ENCODE data around the gene KLF16. TPM values are rescaled to one million over a fixed set of nuclear protein-coding genes. Genes with fewer than 3 reads are reported as not detected.
"Not testable (repeated sequence)": the region's sequence is repeated elsewhere in the genome, so short reads cannot be mapped to it uniquely, and the experiment has no call there.

Gene KLF16
- total and polyA plus RNA-seq, 9 of the 15 experiments (the other 6 are each of a cell fraction or from before 2014, with no cell fraction given) = 0.04 to 60.4 (median 6.8) TPM

DNA sequence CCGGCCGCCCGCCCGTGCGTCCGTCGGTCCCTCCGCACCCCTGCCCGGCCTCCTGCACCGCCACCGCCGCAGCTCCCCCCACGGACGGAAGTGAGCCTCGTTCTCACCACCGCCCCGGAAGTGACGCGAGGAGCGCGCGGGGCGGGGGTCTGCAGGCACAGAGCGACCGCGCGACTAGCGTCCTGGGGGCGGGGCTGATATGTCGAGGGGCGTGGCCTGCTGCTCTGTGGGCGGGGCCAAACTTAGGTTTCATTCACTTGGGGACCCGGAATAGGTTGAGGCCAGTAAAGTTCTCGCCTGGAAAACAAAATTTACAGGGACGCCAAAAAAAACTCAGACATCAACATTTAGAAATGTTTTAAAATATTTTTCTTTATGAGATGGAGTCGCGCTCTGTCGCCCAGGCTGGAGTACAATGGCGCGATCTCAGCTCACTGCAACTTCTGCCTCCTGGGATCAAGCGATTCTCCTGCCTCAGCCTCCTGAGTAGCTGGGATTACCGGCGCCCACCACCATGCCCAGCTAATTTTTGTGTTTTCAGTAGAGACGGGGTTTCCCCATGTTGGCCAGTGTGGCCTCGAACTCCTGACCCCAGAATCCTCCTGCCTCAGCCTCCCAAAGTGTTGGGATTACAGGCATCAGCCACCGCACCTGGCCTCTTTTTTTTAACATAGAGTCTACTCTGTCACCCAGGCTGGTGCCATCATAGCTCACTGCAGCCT, 22.2 kb upstream of the KLF16 start, which contains the start of gene ABHD17A:
Gene ABHD17A, minus strand, starts transcription at position 99 of the 722 bp plus-strand sequence. CDS start 3,930 bp downstream, outside the sequence.
- peak; percentile 90 for ATAC-seq
- BruUV-seq (replicated peaks) = TSS peak; percentile 89
- DNase-seq (ENCODE audit: extremely low read depth in 1 of 4, low spot score in 3 of 4) = peak; percentile 92 to 96 (median 94)
- Histone ChIP-seq H3K4me3 (peak within 1 kb of the TSS; percentile 91), H3K9me1 (ENCODE audit: control insufficient read depth, insufficient read depth, low read length) (peaks cover 14% of the 10 kb centered on the region), H3K9ac (ENCODE audit: insufficient read depth in 1 of 2, low read depth in 2 of 2, low read length in 2 of 2) (peak within 1 kb of the TSS; percentile 89 to 99), H2AFZ (ENCODE audit: low read depth, low read length) (peak within 1 kb of the TSS; percentile 24; the same call in 1 of the 2 replicates), H3K27ac (ENCODE audit: extremely low read depth, low read depth, low read length) (peak within 1 kb of the TSS; percentile 74), H3K79me2 (ENCODE audit: control insufficient read depth, insufficient read depth, low read length) (peaks cover 42% of the 10 kb centered on the region), H3K36me3 (ENCODE audit: control insufficient read depth, insufficient read depth, low read length) (peaks cover 25% of the 10 kb centered on the region; the same call in 2 of the 3 replicates), H3K4me2 (ENCODE audit: insufficient read depth, low read length) (peak within 1 kb of the TSS; percentile 90), H4K20me1 (replicated peaks; ENCODE audit: control insufficient read depth, insufficient read depth, low read length) (peaks cover 37% of the 10 kb centered on the region; the same call in 1 of the 2 replicates), H3K4me1 (replicated peaks in 1 of 2; ENCODE audit: control insufficient read depth in 2 of 2, insufficient read depth in 2 of 2, low read length in 2 of 2) (peaks cover 31 to 69% of the 10 kb centered on the region in 2 experiments)
- in situ Hi-C loops (cut with MboI); H3K9me3 ChIP-seq (replicated peaks; ENCODE audit: control insufficient read depth, insufficient read depth, low read depth, low read length); H3K27me3 ChIP-seq (ENCODE audit: control insufficient read depth in 2 of 2, insufficient read depth in 2 of 2, low read length in 2 of 2); intact Hi-C loops (cut with micrococcal nuclease): not testable (repeated sequence)
- ChIA-PET POLR2A (interaction anchor here (0.5 to 2.1 kb wide), 7 partner anchors 12 to 68 kb away, joined by 3 to 8 read pairs (median 4); no protein-coding TSS in a partner anchor), CTCF (ENCODE audit: low intra/inter-chr PET ratio) (interaction anchor here (0.6 kb wide), 1 partner anchor 555 kb away, joined by 6 read pairs; no protein-coding TSS in a partner anchor)
- WGBS (ENCODE audit: insufficient coverage, low coverage, missing lambda C conversion rate) = 27% methylated on average over 27 of the region's 46 CpGs
- peak; percentile 96 for FAIRE-seq
- TF ChIP-seq, protein P1, sequence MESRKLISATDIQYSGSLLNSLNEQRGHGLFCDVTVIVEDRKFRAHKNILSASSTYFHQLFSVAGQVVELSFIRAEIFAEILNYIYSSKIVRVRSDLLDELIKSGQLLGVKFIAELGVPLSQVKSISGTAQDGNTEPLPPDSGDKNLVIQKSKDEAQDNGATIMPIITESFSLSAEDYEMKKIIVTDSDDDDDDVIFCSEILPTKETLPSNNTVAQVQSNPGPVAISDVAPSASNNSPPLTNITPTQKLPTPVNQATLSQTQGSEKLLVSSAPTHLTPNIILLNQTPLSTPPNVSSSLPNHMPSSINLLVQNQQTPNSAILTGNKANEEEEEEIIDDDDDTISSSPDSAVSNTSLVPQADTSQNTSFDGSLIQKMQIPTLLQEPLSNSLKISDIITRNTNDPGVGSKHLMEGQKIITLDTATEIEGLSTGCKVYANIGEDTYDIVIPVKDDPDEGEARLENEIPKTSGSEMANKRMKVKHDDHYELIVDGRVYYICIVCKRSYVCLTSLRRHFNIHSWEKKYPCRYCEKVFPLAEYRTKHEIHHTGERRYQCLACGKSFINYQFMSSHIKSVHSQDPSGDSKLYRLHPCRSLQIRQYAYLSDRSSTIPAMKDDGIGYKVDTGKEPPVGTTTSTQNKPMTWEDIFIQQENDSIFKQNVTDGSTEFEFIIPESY (CRISPR knock-in tag; IDR thresholded peaks at IDR 0.05) = peak; percentile 96
- TF ChIP-seq, protein P2, sequence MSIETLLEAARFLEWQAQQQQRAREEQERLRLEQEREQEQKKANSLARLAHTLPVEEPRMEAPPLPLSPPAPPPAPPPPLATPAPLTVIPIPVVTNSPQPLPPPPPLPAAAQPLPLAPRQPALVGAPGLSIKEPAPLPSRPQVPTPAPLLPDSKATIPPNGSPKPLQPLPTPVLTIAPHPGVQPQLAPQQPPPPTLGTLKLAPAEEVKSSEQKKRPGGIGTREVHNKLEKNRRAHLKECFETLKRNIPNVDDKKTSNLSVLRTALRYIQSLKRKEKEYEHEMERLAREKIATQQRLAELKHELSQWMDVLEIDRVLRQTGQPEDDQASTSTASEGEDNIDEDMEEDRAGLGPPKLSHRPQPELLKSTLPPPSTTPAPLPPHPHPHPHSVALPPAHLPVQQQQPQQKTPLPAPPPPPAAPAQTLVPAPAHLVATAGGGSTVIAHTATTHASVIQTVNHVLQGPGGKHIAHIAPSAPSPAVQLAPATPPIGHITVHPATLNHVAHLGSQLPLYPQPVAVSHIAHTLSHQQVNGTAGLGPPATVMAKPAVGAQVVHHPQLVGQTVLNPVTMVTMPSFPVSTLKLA (conservative IDR thresholded peaks at IDR 0.05) = peak in 1 of 2 experiments; percentile 46; a peak in 3 of 4 replicates
- TF ChIP-seq MAZ (CRISPR knock-in tag; conservative IDR thresholded peaks at IDR 0.05 in 1 of 2, IDR thresholded peaks at IDR 0.05 in 1 of 2) (peak; percentile 98), CREM (IDR thresholded peaks at IDR 0.05; ENCODE audit: low read depth) (peak; percentile 96), ZBTB1 (CRISPR knock-in tag; IDR thresholded peaks at IDR 0.05; ENCODE audit: borderline replicate concordance, low read depth) (peak; percentile 62; the same call in 1 of the 2 replicates), MYC (IDR thresholded peaks at IDR 0.05; ENCODE audit: low read depth, low read length) (peak; percentile 53; the same call in 1 of the 2 replicates), MYC (CRISPR knock-in tag; IDR thresholded peaks at IDR 0.05; ENCODE audit: borderline replicate concordance, low read depth) (0 out of 2 replicates have a peak, but pooled peaks have one; percentile 34), CCNT2 (IDR thresholded peaks at IDR 0.05; ENCODE audit: borderline replicate concordance, extremely low read depth, insufficient read length, low read depth, low read length) (peak; percentile 54), GABPB1 (CRISPR knock-in tag; IDR thresholded peaks at IDR 0.05) (peak; percentile 96), MTA1 (IDR thresholded peaks at IDR 0.05; ENCODE audit: borderline replicate concordance) (0 out of 2 replicates have a peak, but pooled peaks have one; percentile 41)
- TF ChIP-seq, protein P3, sequence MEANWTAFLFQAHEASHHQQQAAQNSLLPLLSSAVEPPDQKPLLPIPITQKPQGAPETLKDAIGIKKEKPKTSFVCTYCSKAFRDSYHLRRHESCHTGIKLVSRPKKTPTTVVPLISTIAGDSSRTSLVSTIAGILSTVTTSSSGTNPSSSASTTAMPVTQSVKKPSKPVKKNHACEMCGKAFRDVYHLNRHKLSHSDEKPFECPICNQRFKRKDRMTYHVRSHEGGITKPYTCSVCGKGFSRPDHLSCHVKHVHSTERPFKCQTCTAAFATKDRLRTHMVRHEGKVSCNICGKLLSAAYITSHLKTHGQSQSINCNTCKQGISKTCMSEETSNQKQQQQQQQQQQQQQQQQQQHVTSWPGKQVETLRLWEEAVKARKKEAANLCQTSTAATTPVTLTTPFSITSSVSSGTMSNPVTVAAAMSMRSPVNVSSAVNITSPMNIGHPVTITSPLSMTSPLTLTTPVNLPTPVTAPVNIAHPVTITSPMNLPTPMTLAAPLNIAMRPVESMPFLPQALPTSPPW (CRISPR knock-in tag; IDR thresholded peaks at IDR 0.05) = peak; percentile 88
- TF ChIP-seq, protein P4, sequence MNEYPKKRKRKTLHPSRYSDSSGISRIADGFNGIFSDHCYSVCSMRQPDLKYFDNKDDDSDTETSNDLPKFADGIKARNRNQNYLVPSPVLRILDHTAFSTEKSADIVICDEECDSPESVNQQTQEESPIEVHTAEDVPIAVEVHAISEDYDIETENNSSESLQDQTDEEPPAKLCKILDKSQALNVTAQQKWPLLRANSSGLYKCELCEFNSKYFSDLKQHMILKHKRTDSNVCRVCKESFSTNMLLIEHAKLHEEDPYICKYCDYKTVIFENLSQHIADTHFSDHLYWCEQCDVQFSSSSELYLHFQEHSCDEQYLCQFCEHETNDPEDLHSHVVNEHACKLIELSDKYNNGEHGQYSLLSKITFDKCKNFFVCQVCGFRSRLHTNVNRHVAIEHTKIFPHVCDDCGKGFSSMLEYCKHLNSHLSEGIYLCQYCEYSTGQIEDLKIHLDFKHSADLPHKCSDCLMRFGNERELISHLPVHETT (CRISPR knock-in tag; conservative IDR thresholded peaks at IDR 0.05 in 1 of 2, IDR thresholded peaks at IDR 0.05 in 1 of 2) = peak in 1 of 2 experiments; percentile 68; a peak in 2 of 4 replicates
